ENCODE results near the gene FBLN1. TPM values are rescaled to one million over a fixed set of nuclear protein-coding genes. Genes with fewer than 3 reads are reported as not detected.

Gene FBLN1
- total and polyA plus RNA-seq, 2 donors (not counting 1 experiment from before 2014, with no cell fraction given) = not detected

DNA sequence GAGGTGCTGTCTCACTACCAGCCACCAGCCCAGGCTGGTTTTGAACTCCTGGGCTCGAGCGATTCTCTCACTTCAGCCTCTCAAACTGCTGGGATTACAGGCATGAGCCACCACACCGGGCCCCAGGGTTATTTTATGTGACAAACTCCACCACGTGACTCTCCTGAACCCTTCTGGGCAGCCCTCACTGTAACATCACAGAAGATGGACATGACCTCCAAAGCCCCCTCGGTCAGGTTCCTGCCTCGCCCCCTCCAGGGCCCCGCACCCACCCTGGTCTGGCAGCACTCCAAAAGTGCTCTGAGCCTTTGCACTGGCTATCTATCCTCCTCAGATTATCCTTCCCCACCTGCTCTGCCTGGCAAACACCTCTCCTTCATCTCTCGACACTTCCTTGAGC is 45.9 kb upstream of the FBLN1 start:
- Histone ChIP-seq H3K4me1 (ENCODE audit: control insufficient read depth in 2 of 2, insufficient read depth in 2 of 2, low read length in 2 of 2) (no peaks in the 10 kb centered on the region), H3K4me2 (replicated peaks; ENCODE audit: low read depth, low read length, poor library complexity, severe bottlenecking) (no peak overlapping the region), H2AFZ (ENCODE audit: insufficient read depth, low read depth, low read length, poor library complexity, severe bottlenecking) (no peak overlapping the region), H3K4me3 (ENCODE audit: control extremely low read depth in 1 of 5, extremely low read depth in 1 of 5, insufficient read depth in 1 of 5, low read depth in 2 of 5, low read length in 4 of 5) (no peak overlapping the region), H3K79me2 (ENCODE audit: control insufficient read depth, insufficient read depth, low read length) (no peaks in the 10 kb centered on the region), H3K9me3 (ENCODE audit: control extremely low read depth in 1 of 3, control insufficient read depth in 2 of 3, insufficient read depth in 1 of 3, low read length in 2 of 3) (no peaks in the 10 kb centered on the region), H3K27ac (ENCODE audit: low read length in 2 of 2) (no peak overlapping the region), H4K20me1 (ENCODE audit: control insufficient read depth, insufficient read depth, low read length, poor library complexity, severe bottlenecking) (no peaks in the 10 kb centered on the region), H3K27me3 (replicated peaks in 1 of 4; ENCODE audit: control extremely low read depth in 1 of 4, control insufficient read depth in 3 of 4, insufficient read depth in 4 of 4, low read length in 3 of 4) (no peaks in the 10 kb centered on the region), H3K9ac (ENCODE audit: low read length) (no peak overlapping the region), H3K36me3 (replicated peaks in 1 of 2; ENCODE audit: control extremely low read depth in 1 of 2, control insufficient read depth in 1 of 2, extremely low read depth in 1 of 2, insufficient read depth in 2 of 2, low read length in 1 of 2) (no peaks in the 10 kb centered on the region)
- Mint-ChIP-seq H3K4me1 (no peaks in the 10 kb centered on the region), H3K27me3 (peaks cover 13% of the 10 kb centered on the region), H3K9me3 (ENCODE audit: insufficient read depth) (no peaks in the 10 kb centered on the region), H3K4me3 (no peak overlapping the region), H3K27ac (no peak overlapping the region)
- WGBS (ENCODE audit: insufficient coverage) = 92% methylated on average over 8 of the region's 8 CpGs
- DNase-seq = no peak
- intact Hi-C loops (cut with micrococcal nuclease) = no loop called here
- no peak for TF ChIP-seq EZH2 (IDR thresholded peaks at IDR 0.05; ENCODE audit: borderline replicate concordance, insufficient read depth, low read depth, low read length, poor library complexity, severe bottlenecking)
- TF ChIP-seq, protein P1, sequence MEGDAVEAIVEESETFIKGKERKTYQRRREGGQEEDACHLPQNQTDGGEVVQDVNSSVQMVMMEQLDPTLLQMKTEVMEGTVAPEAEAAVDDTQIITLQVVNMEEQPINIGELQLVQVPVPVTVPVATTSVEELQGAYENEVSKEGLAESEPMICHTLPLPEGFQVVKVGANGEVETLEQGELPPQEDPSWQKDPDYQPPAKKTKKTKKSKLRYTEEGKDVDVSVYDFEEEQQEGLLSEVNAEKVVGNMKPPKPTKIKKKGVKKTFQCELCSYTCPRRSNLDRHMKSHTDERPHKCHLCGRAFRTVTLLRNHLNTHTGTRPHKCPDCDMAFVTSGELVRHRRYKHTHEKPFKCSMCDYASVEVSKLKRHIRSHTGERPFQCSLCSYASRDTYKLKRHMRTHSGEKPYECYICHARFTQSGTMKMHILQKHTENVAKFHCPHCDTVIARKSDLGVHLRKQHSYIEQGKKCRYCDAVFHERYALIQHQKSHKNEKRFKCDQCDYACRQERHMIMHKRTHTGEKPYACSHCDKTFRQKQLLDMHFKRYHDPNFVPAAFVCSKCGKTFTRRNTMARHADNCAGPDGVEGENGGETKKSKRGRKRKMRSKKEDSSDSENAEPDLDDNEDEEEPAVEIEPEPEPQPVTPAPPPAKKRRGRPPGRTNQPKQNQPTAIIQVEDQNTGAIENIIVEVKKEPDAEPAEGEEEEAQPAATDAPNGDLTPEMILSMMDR (IDR thresholded peaks at IDR 0.05) = no peak
- CTCF ChIA-PET = no interaction called here
- POLR2A ChIA-PET = no interaction called here
- ATAC-seq (ENCODE audit: low read depth) = no peak

DNA sequence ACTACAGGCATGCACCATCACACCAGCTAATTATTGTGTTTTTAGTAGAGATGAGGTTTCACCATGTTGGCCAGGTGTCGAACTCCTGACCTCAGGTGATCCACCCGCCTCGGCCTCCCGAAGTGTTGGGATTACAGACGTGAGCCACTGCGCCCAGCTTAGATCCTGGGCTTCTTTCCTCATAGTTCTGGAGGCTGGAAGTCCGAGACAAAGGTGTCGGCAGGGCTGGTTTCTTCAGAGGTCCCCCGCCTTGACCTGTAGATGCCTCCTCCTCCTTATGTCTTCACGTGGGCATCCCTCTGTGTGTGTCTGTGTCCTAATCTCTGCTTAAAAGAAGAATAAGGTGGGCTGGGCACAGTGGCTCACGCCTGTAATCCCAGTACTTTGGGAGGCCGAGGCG is 44.2 kb upstream of the FBLN1 start:
- no peak for ATAC-seq (ENCODE audit: low read depth)
- POLR2A ChIA-PET = no interaction called here
- Mint-ChIP-seq H3K4me3 (no peak overlapping the region), H3K9me3 (ENCODE audit: insufficient read depth) (no peaks in the 10 kb centered on the region), H3K4me1 (no peaks in the 10 kb centered on the region), H3K27me3 (peaks cover 7% of the 10 kb centered on the region), H3K27ac (no peak overlapping the region)
- H3K27me3 ChIP-seq (replicated peaks in 1 of 4; ENCODE audit: control extremely low read depth in 1 of 4, control insufficient read depth in 3 of 4, insufficient read depth in 4 of 4, low read length in 3 of 4) = no peaks in the 10 kb centered on the region
- no peak overlapping the region for H3K9ac ChIP-seq (ENCODE audit: low read length)
- H3K4me3 ChIP-seq (ENCODE audit: control extremely low read depth in 1 of 5, extremely low read depth in 1 of 5, insufficient read depth in 1 of 5, low read depth in 2 of 5, low read length in 4 of 5) = no peak overlapping the region
- 98% methylated on average over 12 of the region's 13 CpGs for WGBS (ENCODE audit: insufficient coverage)
- H3K79me2 ChIP-seq (ENCODE audit: control insufficient read depth, insufficient read depth, low read length) = no peaks in the 10 kb centered on the region
- no peaks in the 10 kb centered on the region for H3K4me1 ChIP-seq (ENCODE audit: control insufficient read depth in 2 of 2, insufficient read depth in 2 of 2, low read length in 2 of 2)
- TF ChIP-seq, protein P1 (IDR thresholded peaks at IDR 0.05) = no peak
- no peak for TF ChIP-seq EZH2 (IDR thresholded peaks at IDR 0.05; ENCODE audit: borderline replicate concordance, insufficient read depth, low read depth, low read length, poor library complexity, severe bottlenecking)
- H4K20me1 ChIP-seq (ENCODE audit: control insufficient read depth, insufficient read depth, low read length, poor library complexity, severe bottlenecking) = no peaks in the 10 kb centered on the region
- no peak overlapping the region for H2AFZ ChIP-seq (ENCODE audit: insufficient read depth, low read depth, low read length, poor library complexity, severe bottlenecking)
- H3K4me2 ChIP-seq (replicated peaks; ENCODE audit: low read depth, low read length, poor library complexity, severe bottlenecking) = no peak overlapping the region
- CTCF ChIA-PET = no interaction called here
- intact Hi-C loops (cut with micrococcal nuclease) = no loop called here
- no peaks in the 10 kb centered on the region for H3K36me3 ChIP-seq (replicated peaks in 1 of 2; ENCODE audit: control extremely low read depth in 1 of 2, control insufficient read depth in 1 of 2, extremely low read depth in 1 of 2, insufficient read depth in 2 of 2, low read length in 1 of 2)
- H3K9me3 ChIP-seq (ENCODE audit: control extremely low read depth in 1 of 3, control insufficient read depth in 2 of 3, insufficient read depth in 1 of 3, low read length in 2 of 3) = peaks cover 0 to 2% (median 0%) of the 10 kb centered on the region in 3 donors
- DNase-seq = no peak
- H3K27ac ChIP-seq (ENCODE audit: low read length in 2 of 2) = no peak overlapping the region

All from B cell (primary cell).